Medulla oblongata (tissue), 1 donor: ENCODE results near the gene MYO5B.

Source experiments
- DNase-seq: peaks from one replicate; pipeline ENCODE4 v3.0.0-alpha.2; 2015; ENCODE audit errors: extremely low spot score

The MYO5B gene

DNA sequence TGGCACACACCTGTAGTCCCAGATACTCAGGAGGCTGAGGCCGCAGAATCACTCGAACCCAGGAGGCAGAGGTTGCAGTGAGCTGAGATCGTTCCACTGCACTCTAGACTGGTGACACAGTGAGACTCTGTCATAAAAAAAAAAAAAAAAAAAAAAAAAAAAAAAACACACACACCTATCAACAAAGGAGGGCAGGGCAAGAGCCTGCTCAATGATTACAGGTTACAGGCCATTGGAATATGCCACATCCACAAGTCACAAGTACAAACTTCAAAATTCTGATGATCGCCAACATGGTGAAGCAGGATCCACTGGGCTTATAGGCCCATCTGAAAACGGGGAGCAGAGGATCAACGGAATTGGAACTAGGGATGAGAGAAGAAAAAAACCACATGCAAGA lies 6.3 kb downstream of the MYO5B start:
- no peak for DNase-seq

DNA sequence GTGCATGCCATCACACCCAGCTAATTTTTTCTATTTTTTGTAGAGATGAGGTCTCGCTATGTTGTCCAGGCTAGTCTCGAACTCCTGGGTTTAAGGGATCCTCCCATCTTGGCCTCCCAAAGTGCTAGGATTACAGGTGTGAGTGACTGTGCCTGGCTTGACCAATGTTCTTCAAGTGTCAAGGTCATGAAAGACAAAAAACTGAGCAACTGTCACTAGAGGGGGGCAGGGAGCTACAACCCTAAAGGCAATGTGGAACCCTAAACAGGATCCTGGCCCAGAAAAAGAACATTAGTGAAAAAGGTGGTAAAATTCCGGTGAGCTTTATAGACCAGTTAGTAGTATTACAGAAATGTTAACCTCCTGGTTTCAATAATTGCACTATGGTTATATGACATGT lies 7.3 kb downstream of the MYO5B start:
- DNase-seq: no peak

- no peak for DNase-seq
Observed at GRCh38 chr18:50186385-50186784, 8.6 kb downstream of the MYO5B start.

- DNase-seq: no peak
Observed at GRCh38 chr18:50183556-50183955, 11.4 kb downstream of the MYO5B start.

DNA sequence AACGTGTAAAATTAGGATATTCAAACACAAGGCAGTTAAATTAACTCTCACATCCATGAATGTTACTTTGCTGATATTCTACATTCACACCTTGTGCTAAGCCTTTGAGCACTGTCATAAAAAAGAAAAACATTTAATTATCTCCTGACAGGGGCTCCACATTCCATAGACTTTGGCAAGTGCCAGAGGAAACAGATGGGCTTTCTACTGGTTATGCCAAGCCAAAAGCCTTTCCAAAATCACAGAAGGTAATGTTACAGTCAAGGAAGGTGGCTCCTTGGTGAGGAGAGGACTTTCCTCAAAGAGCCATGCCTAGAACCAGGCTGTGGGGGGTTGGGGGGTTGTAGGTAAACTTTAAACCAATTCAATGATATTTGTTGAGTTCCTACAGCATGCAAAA lies 12.4 kb downstream of the MYO5B start:
- DNase-seq: no peak

DNA sequence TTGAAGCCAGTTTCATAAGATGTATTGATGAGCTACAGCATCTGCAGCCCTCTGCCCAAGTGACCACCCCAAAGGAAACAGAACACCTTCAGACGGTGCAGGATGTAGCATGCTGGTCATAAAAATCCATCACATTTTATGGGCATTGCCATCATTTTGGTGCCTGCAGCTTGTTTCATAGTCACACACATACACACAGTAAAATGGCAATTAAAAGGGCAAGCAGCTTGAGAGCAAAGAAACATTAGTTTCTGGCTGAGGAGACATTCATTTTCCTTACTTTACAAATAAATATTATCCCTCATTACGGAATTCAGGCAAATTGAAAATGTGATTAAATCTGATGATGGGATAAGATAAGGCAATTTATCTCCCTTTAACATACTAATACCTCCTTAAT lies 13.4 kb downstream of the MYO5B start:
- no peak for DNase-seq

GRCh38 chr18:50179465-50179864 lies 15.5 kb downstream of the MYO5B start:
- no peak for DNase-seq

GRCh38 chr18:50177294-50177992 lies 17.5 kb downstream of the MYO5B start:
- DNase-seq: no peak

- no peak for DNase-seq
Observed at GRCh38 chr18:50172367-50172766, 22.6 kb downstream of the MYO5B start.

- DNase-seq: no peak
Observed at GRCh38 chr18:50171406-50171805, 23.5 kb downstream of the MYO5B start.

- no peak for DNase-seq
Observed at GRCh38 chr18:50170004-50170403, 24.9 kb downstream of the MYO5B start.

GRCh38 chr18:50169149-50169548 lies 25.8 kb downstream of the MYO5B start:
- DNase-seq: no peak

DNA sequence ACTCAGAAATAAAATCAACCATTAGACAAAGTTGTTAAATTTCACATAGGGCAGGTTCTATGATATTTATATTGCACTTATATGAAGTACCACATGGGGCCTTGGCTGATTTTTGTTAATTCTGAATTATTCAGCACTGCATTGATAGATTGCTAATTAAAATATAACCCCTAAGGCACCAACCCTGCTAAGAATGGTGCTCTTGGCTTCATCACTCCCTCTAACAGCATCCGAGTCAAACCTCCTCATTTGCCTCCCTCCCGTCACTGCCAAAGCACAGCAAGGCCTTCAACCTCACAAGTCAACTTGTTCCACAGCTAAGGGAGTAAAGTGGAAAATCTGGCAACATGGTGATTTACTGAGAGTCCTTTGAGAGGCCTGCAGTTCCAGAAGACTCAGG lies 27.0 kb downstream of the MYO5B start:
- no peak for DNase-seq

- no peak for DNase-seq
Observed at GRCh38 chr18:50166901-50167300, 28.0 kb downstream of the MYO5B start.

DNA sequence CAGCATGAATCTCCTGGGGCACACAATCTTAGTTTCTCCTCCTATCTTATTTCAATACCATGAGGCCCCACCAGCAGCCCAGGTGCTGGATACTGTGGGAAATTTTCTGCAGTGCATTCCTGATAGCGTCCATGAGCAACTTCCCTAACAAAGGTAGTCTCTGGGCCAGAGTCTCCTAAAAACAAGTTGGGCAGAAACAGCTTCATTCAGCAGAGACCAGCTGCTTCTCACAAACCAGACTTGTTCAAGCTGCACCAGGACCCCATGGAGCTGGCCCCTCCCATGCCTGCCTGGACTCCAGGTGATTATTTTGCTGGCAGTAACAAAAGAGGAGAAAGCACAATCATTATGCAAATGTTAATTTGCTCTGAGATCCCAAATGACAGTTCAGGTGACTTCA lies 31.4 kb downstream of the MYO5B start:
- DNase-seq: no peak

DNA sequence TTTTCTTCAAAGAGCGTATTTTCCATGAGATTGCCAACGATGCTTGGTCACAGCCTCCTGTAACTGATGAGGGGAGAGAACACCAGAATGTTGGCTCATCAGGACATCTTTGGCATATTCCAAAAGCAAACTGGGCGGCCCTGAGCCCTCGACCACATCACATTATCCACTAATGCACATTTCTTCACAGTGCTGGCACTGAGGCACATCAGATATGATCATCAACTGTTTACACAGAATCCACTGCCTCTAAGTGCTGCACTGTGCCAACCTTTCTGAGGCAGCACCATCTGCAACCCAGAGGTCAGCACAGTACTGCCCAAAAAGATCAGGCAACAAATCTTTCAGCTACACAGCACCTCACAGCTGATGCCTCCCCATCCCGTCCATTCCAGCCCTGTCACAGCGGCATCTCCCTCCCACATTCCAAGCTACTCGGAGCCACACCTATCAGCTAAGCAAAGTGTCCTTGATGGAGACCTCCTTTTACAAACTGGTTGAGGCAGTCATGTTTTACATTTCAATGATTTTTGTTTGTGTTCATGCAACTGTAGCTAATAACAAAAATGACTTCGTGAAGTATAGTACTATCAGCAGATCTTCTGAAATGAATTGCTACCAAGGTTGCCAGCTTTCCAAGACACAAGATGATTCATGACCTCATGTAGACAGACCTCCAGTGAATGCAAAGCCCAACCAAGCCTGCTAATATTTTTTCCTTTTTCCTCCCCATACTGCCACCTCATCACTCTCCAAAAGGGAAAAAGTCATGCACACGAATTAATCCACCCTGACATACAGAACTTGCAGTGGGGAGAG lies 32.3 kb downstream of the MYO5B start:
- no peak for DNase-seq

DNA sequence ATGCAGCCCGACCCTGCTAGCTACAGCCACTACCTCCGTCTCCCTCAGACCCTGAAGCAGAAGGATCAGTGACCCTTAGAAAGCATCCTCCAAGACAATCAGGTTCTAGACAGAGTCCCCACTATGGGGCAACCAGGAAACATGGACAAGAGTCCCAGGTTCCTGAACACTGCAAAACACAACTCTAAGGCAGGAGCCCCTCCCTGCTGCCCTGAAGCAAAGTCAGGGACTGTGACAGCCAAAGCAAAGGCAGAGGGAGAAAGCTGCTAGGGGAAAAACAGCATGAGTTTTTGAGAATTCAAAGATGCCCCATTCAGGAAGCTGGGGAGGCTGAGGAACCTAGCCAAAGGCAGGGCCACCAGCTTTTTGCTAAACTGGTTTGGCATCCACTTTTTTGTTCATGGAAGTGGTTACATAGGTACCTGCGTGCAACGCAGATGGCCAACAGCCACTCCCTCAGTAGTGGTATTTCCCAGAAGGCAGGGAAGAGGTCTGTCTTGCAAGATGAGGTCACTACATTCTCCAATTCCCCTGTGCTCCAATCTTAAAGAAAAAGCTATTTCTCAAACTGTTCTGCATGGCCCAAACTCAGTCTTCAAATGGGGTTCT lies 33.2 kb downstream of the MYO5B start:
- no peak for DNase-seq

GRCh38 chr18:50159654-50160046 lies 35.3 kb downstream of the MYO5B start:
- no peak for DNase-seq

DNA sequence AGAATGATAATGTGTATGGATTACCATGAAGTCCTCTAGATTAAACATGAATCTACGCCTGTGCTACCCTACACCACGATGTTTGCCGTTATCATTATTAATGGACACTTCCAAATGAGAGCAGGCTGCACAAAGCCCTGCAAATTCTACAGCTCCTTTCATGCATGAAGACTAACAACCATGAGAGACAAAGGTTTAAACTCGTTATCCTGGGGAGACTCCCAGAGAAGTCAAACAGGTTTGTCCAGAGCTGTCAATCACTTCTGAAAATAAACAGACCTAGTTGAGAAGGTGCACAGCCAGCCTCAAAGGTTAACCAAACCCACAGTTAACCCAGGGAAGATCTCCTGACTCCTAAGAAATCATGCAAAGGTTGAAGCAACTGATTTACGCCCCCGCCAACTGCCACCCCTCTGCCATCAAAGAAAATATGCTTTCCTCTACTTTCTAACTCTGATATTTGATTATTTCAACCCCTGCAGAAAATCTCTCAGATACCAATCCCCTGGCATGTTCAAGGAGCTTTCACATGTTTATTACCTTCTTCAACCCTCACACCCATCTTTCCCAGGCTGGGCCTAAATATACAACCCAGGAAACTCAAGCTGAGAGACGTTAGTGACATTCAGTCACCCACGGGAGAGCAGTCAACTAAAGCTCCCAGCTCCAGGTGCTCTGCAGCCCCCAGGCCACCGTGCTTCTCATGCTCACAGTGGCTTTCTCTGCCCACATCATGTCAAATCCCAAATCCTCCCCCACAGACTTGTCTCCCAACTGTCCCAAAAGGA lies 35.9 kb downstream of the MYO5B start:
- DNase-seq: no peak

GRCh38 chr18:50155406-50155805 lies 39.5 kb downstream of the MYO5B start:
- no peak for DNase-seq

- DNase-seq: no peak
Observed at GRCh38 chr18:50154420-50154819, 40.5 kb downstream of the MYO5B start.

GRCh38 chr18:50152900-50153299 lies 42.0 kb downstream of the MYO5B start:
- no peak for DNase-seq
